GM19455 (cell line): ENCODE measurements around the gene RAB5B.
"Not testable (repeated sequence)": the region's sequence is repeated elsewhere in the genome, so short reads cannot be mapped to it uniquely, and the experiment has no call there.

Source experiments
- ATAC-seq: cut with Tn5 transposase; IDR thresholded peaks from one replicate; pipeline ENCODE4 v1.9.1; 2021; ENCODE audit not compliant: unreplicated experiment

RAB5B gene

GRCh38 chr12:55982319-55982936 lies 8.6 kb downstream of the RAB5B start:
- ATAC-seq: peak; percentile 63

- ATAC-seq: no peak
Observed at GRCh38 chr12:55983232-55983842, 9.5 kb downstream of the RAB5B start.

- no peak for ATAC-seq
Observed at GRCh38 chr12:55984861-55985260, 11.0 kb downstream of the RAB5B start.

- ATAC-seq: no peak
Observed at GRCh38 chr12:55985341-55985740, 11.5 kb downstream of the RAB5B start.

GRCh38 chr12:55985976-55986375 lies 12.1 kb downstream of the RAB5B start:
- not testable (repeated sequence) for ATAC-seq

- ATAC-seq: no peak
Observed at GRCh38 chr12:55991110-55991509, 17.2 kb downstream of the RAB5B start.

- no peak for ATAC-seq
Observed at GRCh38 chr12:55993230-55993853, 19.5 kb downstream of the RAB5B start.

GRCh38 chr12:55995366-55995765 lies 21.5 kb downstream of the RAB5B start:
- no peak for ATAC-seq

GRCh38 chr12:55996201-55996714 lies 22.4 kb downstream of the RAB5B start:
- no peak for ATAC-seq

- peak; percentile 98 for ATAC-seq
Observed at GRCh38 chr12:55996715-55997534, 23.0 kb downstream of the RAB5B start, which contains the start of gene SUOX. SUOX (plus strand) TSS chr12:55997276; CDS start chr12:56002222, 4,946 bp downstream.

- no peak for ATAC-seq
Observed at GRCh38 chr12:55997535-55997859, 23.6 kb downstream of the RAB5B start.

GRCh38 chr12:55999522-55999921 lies 25.6 kb downstream of the RAB5B start:
- not testable (repeated sequence) for ATAC-seq

- not testable (repeated sequence) for ATAC-seq
Observed at GRCh38 chr12:55999999-56000540, 26.2 kb downstream of the RAB5B start.

GRCh38 chr12:56001487-56002100 lies 27.7 kb downstream of the RAB5B start:
- no peak for ATAC-seq

- not testable (repeated sequence) for ATAC-seq
Observed at GRCh38 chr12:56003376-56003775, 29.5 kb downstream of the RAB5B start.

- ATAC-seq: no peak
Observed at GRCh38 chr12:56004211-56004610, 30.3 kb downstream of the RAB5B start.

GRCh38 chr12:56007564-56008559 lies 34.0 kb downstream of the RAB5B start:
- peak; percentile 45 for ATAC-seq

- ATAC-seq: no peak
Observed at GRCh38 chr12:56010111-56010570, 36.3 kb downstream of the RAB5B start.

- no peak for ATAC-seq
Observed at GRCh38 chr12:56011509-56012090, 37.7 kb downstream of the RAB5B start.
